Fibroblast of peridontal ligament (primary cell): ENCODE data around the gene ZNF800.
A peak's percentile ranks its signal among the peaks of the same experiment; 100 is the strongest.
"Not testable (repeated sequence)": the region's sequence is repeated elsewhere in the genome, so short reads cannot be mapped to it uniquely, and the experiment has no call there.

Source experiments
- DNase-seq: peaks from one replicate; pipeline ENCODE4 v3.0.0-alpha.2; 2010; ENCODE audit errors: extremely low read depth

Gene ZNF800, protein sequence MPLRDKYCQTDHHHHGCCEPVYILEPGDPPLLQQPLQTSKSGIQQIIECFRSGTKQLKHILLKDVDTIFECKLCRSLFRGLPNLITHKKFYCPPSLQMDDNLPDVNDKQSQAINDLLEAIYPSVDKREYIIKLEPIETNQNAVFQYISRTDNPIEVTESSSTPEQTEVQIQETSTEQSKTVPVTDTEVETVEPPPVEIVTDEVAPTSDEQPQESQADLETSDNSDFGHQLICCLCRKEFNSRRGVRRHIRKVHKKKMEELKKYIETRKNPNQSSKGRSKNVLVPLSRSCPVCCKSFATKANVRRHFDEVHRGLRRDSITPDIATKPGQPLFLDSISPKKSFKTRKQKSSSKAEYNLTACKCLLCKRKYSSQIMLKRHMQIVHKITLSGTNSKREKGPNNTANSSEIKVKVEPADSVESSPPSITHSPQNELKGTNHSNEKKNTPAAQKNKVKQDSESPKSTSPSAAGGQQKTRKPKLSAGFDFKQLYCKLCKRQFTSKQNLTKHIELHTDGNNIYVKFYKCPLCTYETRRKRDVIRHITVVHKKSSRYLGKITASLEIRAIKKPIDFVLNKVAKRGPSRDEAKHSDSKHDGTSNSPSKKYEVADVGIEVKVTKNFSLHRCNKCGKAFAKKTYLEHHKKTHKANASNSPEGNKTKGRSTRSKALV

DNA sequence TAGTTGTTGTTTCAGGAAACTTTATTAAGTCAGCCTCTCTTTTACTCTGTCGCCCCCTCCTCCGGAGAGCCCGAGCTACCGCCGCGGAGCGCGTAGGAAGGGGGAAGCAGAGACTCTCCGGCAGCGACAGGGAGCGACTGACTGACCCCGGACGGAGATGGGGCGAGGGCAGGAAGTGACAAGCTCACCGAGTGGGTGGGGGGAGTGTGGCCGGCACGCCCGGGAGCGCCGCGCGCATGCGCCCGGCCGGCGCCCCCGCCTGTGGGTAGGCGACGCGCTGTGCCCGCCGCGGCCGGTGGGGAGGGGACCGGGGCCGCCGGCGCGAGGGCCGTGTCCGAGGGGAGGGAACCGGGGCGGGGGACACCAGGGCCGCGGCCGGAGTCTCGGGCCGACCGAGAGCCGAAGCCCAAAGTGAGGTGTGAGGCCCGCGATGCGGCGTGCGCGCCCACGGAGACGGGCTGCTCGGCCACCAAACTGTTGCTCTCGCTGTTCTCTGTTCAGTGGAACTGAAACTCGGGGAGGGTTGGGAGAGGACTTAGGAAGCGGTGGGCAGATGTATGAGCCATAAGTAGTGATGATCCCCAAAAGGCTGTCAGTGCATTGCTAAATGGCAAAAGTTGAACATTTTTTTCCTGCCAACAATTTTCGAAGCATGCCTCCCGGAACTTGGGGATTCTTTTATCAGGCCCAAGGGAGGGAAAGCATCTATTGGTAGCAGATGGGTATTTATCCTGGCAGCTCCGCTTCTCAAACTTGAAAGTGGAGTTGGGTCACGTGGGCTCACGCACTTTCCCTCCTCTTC lies at the start of gene ZNF800:
Gene ZNF800, minus strand, starts transcription at position 143 of the 802 bp plus-strand sequence. CDS start 1,151 bp downstream, outside the sequence.
- peak; percentile 73 for DNase-seq

DNA sequence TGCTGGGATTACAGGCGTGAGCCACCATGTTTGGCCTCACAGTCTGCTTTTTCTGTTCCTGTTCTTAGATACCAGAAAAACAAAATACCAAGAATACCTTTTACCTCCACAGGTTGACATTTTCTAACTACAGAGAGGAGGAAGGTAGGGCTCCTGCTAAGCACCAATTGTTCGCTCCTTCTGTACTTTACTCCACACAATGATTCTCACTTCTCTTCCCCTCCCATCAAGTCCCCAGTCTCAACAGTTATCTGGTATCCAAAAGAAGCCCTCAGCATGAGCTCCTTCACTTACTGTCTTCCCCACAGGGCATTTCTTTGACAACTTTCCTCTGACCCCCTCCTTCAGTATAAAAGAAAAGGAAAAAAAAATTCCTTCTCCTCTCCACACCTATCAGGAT lies 47.7 kb upstream of the ZNF800 start:
- DNase-seq: no peak

DNA sequence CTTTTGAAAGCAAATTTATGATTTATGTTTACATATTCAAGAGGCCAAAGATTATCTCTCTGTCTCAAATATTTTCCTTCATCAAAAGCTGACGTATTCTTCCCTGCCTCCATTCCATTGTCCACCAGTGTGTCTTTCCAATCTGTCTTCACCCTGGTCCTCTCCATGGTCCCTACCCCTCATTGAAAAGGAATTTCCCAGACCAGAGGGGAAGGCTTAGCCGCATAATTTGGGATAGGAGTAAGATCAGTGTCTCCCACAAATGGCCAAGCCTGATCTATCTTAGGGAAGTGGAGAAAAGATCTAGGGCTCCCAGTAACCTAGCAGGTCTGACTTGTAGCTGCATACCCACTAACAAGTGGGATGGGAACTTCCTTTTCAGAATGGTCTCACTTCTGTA lies 46.3 kb upstream of the ZNF800 start:
- no peak for DNase-seq

DNA sequence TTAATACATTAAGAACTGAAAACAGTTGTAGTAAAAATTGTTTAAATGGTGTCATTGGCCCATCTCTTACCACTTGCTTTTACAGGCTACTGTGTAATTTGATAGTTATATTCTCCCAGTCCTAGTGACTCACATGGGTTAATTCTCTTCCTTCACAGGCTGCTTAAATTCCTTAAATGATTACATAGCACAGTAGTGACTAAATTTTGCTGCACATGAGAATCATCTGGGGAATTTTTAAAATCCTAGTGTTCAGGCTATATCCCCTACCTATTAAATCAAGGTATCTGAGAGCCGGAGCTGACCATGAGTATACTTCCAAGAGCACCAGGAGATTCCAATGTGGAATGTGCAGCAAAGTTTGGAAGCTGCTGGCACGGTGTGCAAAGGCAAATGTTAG lies 45.3 kb upstream of the ZNF800 start:
- DNase-seq: peak; percentile 75

DNA sequence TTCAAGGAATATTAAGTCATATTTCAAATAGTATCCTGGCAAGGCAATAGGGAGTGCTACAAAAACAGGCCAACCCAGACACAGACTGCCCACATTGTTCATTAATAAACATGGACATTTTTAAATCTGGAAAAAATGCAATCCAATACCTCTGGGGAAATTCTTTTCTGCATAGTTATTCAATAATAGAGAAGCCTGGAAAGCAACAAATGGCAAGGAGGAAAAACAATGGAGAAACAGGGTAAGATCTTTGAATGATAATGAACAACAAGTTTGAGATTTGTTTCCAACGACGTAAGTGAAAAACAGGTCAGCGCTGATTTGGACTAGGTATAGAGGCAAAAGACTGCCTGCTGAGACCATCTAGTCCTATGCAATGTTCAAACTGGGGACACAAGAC lies 44.7 kb upstream of the ZNF800 start:
- DNase-seq: peak; percentile 10

DNA sequence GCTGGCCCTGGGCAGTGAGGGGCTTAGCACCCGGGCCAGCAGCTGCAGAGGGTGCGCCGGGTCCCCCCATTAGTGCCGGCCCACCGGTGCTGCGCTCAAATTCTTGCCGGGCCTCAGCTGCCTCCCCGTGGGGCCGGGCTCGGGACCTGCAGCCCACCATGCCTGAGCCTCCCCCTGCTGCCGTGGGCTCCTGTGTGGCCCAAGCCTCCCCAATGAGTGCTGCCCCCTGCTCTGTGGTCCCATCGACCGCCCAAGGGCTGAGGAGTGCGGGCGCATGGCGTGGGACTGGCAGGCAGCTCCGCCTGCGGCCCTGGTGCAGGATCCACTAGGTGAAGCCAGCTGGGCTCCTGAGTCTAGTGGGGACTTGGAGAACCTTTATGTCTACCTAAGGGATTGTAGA lies 36.8 kb upstream of the ZNF800 start:
- not testable (repeated sequence) for DNase-seq

DNA sequence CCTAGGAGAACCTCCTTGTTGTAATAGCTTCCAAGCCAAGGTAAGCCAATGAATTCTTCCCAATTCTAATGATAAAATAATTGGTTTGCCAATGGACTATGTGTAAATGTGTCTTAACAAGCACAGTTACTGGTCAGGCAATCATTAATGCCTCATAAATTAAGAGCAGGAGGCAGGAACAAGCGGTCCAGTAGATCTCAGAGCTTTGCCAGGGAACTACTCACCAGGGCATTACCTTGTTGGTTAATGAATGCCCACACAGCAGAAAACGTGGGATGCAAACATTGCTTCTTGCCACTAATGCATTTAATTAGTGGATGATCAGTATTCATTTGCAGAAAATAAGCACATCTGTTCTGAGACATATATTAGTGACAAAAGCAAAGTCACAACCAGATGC lies 26.7 kb upstream of the ZNF800 start:
- no peak for DNase-seq

DNA sequence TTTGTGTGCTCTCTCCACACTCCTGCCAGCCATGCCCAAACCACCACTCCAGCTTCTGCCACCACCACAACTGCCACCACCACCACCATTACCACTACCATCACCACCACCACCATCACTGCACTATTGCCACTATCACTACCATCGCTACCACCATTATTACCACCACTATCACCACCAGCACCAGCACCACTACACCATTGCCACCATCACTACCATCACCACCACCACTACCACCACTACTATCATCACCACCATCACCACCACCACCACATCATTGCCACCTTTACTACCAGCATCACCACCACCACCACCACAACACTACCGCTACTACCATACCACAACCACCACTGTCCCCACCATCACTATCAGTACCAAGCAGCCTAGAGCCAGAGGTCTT lies 26.0 kb upstream of the ZNF800 start:
- no peak for DNase-seq

DNA sequence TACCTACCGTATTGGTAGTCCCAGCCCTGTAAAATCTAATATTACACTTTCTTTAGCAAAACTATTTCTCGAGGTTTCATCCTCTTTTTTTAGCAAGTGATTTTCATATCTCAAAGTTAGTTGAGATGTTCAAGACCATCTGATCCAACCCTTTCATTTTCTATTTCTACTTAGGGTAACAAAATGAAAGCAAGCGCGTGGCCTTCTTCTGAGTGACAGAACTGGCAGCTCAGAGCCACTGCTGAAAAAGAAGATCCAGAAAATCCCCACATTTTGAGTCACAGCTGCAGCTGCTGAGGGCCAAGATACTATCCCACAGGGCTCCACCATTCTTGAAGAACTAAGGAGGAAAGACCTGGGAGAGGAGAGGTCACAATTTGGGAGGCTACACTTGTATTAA lies 24.8 kb upstream of the ZNF800 start:
- DNase-seq: no peak

DNA sequence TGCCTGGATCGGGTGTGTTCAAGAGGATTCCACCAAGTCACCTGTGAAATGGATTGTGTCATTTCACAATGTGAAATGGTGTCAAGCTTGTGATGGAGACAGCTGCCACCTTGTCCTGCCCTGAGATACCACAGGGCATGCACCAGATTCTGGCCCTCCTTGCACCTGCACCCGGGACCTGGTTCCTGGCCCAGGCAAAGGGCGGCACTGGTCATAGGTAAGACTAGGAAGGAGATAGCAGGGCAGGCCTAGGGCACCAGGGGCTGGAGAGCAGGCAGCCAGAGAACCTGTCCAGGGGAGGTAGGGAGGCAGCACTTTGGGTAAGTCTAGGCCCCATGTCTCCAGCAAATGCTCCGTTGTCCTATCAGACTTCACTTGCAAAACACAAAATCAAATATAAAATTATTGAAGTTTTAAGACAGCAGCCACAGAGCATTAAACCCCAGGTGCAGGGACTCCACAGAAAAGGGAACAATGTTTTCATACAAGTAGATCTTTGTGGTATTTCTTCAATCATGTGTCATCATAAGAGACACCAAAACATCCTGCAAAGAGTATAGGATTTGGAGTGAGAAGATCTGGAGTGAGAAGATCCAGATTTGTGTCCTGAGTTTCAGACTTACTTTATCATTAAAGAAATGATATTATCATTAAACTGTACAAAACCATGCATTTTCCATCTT lies 22.7 kb upstream of the ZNF800 start:
- DNase-seq: no peak

DNA sequence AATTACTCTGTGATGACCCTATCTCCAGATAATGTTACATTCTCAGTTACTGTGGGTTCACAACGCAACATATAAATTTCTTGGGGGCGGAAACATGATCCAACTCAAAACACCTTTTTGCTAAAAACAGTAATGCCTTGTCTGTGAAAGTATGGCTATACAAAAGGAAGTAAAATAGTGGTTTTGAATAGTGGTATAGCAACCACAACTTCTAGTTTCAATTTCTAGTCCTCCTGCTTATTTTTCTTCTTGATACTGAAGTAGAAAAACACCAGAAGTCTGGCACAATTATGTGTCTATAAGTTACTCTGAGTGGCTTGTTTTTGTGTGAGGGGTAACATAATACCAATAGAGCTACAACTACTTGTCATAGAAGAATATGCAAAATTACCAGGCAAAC lies 21.5 kb upstream of the ZNF800 start:
- no peak for DNase-seq

DNA sequence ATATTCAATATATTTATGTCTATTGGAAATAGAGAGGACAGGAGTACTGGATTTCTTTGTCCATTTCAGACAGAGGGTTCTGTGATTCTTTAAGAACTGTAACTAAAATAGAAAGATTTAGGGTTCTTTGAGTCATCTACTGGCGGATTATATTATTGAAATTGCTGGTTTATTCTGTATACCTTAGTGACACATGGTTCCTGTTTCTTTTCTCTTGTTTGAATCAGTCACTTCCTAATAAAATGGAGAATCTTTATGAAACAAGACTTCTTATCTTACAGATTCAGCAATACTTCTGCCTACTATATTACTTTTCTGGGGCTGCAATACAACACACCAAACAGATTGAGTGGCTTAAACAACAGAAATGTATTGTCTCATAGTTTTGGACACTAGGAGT lies 20.8 kb upstream of the ZNF800 start:
- DNase-seq: no peak

DNA sequence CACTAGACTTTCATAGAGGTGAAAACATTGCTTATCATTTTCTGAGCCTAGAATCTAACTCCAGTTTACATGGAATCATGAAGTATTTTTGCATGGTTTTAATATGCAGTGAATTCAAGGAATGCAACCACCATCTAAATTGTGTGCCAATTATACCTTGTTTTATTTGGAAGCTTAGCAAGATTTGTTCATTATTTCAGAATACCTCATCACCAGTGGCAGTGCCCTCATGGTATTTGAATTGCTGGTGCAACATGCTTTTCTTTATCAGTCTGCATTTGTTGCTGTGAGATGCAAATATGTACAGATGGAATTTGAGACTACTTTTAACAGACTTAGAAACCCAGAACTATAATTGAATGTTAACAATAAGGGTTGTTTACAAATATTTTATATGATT lies 18.7 kb upstream of the ZNF800 start:
- DNase-seq: no peak

DNA sequence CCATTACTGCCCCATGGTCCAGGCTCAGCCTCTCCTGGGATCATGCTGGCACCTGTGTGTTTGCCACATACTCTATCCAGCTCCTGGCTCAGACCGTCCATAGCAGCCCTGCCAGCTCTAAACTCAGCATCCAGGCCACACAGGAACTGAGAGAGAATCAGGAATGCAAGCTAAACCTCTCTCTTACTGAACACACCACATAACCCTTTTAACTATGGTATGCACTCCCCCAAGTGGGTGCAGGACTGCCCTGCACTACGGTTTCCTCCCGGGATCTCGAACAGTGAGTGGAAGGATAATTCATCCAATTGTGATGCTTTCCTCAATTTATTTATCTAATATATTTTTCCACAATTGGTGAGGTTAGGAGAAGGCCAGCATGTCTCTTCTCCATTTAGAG lies 17.1 kb upstream of the ZNF800 start:
- DNase-seq: no peak

DNA sequence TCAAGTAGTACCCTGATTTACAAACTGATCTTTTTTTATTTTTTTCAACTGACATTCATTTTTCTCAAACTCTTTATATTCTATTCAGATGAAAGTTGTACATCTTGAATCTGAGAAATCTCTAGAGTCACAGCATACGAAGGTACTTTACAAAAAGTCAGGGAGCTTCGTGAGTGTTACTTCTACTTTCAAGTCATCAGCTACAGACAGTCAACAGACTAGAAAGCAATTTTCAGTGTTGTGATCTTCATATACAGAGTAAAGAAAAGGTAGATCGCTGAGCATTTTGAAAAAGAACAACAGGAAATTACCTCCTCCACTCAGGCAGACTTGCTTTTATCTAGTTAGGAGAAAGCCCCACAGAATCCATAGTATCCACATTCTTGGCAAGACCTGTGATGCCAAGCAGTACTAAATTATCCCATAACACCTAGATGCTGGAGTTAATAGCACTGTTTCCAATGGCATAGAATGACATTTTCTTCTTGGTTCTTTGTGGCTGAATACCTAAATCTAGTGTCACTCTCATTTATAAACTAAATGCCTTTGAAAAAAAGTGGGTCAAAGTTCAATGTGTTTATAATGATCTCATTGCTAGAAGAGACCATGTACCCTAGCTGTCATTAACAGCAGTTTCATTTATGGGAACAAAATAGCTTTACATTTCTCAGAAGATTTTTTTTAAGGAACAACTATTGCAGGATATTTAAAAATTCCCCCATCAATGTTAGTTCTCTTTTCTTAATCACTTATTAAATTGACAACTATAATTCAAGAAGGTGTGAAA lies 12.0 kb upstream of the ZNF800 start:
- no peak for DNase-seq

DNA sequence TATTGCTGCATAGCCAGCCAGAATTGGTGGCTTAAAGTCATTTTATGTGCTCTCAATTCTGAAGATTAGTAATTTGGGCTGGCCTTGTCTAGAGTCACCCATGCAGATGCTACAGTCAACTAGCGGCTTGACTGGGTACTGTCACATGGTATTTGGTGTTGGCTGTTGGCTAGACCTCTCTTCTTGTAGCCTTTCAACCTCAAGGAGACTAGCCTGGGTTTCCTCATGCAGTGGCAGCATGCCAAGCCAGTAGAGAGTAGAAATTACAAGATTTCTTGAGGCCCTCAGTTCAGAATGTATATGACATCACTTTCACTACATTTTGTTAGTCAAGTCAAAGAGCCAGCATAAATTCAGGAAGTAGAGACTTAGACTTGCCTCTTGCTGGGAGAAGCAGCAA lies 3.7 kb upstream of the ZNF800 start:
- peak; percentile 7 for DNase-seq

DNA sequence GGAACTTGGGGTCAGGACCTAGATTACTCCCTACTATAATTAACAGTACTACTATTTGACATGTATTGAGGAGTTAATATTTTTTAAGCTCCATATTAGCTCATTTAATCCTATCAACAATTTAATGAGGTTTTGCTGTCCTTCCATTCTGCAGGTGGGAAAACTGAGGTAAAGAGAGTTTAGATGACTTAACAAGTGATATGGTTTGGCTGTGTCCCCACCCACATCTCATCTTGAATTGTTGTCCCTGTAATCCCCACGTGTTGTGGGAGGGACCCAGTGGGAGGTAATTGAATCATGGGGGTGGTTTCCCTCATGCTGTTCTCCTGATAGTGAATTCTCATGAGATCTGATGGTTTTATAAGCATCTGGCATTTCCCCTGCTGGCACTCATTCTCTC lies 2.6 kb upstream of the ZNF800 start:
- DNase-seq: not testable (repeated sequence)

DNA sequence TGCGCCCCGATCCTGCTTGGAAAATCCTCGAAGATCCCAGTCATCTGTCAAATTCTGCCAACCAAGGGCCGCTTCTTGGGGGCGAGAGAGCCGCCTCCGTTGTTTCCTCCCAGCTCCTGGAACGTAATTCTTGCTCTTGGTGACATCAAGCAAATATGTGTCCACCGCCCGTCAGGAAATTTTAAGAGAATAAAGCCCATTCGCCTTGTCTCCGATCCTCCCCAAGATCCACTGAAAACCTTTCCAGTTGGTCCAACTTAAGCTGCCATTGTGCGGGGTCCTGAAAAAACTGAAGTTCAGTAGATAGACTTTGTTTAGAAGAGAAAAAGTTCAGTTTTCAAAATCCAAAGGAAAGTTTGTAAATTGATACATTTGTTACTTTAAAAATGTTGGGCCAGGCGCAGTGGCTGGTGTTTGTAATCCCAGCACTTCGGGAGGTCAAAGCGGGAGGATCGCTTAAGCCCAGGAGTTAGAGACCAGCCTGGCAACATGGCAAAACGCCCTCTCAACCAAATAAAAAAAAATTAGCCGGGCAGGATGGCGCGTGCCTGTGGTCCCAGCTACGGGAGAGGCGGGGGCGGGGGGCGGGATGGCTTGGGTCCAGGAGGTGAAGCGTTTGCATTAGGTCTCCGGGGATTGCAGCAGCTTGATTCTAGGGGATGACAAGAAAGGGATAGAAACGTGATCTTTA lies 1.0 kb upstream of the ZNF800 start:
- no peak for DNase-seq

DNA sequence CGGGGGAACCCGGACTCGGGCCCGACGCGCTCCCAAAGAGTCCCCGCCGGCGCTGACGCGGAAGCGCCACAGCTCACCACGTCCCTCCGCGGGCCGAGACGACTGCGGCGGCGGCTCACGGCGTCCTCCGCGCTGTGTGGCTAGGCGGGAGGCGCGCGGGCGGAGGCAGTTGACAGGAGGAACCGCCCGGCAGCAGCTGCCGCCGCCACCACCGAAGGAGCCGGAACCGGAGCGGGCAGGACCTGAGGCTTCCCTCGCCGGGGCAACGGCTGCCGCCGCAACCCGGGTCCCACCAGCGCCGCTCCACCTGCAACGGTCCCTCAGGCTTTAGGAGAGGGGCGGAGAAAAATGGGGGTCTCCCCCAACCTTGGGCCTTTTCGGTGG lies 334 bp downstream of the ZNF800 start:
- peak; percentile 34 for DNase-seq

DNA sequence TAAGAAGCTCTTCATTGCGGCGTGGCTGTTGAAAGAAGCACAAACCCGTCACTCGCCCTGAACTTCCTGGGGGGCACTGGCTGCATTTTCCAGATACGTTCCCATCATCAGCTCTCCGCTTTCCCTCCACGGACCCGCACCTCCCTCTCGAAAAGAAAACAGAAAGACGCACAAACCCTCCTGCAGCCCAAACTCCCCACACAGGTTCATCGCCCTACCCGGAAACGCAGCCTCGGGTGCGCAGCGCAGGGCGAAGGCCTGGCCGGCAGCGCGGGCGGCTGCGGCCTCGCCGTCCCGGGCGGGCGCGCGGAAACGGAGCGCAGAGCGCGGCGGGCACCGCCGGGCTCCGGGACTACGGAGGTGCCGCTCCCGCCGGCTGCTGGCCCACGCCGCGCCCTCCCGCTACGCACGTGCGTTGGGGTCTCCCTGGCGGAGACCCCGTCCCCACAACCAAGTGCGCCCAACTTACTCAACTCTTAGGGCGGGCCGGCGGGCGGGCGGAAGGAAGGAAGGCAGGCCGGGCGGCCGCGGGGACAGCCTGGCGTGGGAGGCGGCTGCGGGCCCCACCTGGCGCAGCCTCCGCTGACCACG lies 822 bp downstream of the ZNF800 start:
- DNase-seq: peak; percentile 30
